Panc1 (cell line): ENCODE data around the gene PIGL.

Source experiments
- POLR2AphosphoS5 ChIP-seq: IDR thresholded peaks from 2 replicates; pipeline ENCODE4 v1.6.1; 2012; ENCODE audit warnings: mild to moderate bottlenecking, low read depth, low read length, moderate library complexity
- SIN3A ChIP-seq: IDR thresholded peaks from 2 replicates; pipeline ENCODE4 v1.6.1; 2012; ENCODE audit warnings: low read depth, mild to moderate bottlenecking, low read length, moderate library complexity, borderline replicate concordance; ENCODE audit not compliant: insufficient read depth
- TCF7L2 ChIP-seq: IDR thresholded peaks from 2 replicates; pipeline ENCODE4 v1.6.1; 2011; ENCODE audit warnings: mild to moderate bottlenecking, low read depth, low read length, inconsistent platforms
- TF ChIP-seq, protein P1 (sequence below): fragments of 450-650 bp; IDR thresholded peaks from 2 replicates; pipeline ENCODE4 v1.5.1; 2017; ENCODE audit warnings: mild to moderate bottlenecking
- TF ChIP-seq, protein P2 (sequence below), 2 experiments: IDR thresholded peaks; 2 replicates each; pipeline ENCODE4 v1.6.1; 2011 to 2012; ENCODE audit warnings: low read depth in 2 of 2, control low read depth in 1 of 2, low read length in 1 of 2, mild to moderate bottlenecking in 1 of 2, moderate library complexity in 1 of 2; ENCODE audit not compliant: insufficient read depth in 1 of 2

DNA sequence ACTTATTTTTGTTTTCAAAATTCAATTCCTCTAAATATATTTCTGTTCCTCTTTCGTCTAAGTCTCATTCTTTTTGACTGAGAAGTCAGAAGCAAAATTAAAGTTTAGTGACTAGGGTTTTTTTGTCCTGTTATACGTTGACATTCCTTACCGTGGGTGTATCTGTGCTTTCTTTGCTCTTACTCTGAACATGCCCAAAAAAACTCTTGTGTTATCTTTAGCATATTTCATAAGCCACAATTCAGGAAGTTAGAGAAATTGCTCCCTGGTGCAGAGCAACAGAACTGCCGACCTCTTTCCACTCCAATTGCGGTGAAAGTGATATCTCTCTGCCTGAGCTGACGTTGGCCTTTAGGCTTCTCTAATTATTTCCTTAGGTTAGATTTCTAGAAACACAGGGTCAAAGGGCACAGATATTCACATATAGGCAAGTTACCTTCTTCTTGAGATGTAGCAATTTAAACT, 70.6 kb downstream of the PIGL start:
- TF ChIP-seq, protein P1, sequence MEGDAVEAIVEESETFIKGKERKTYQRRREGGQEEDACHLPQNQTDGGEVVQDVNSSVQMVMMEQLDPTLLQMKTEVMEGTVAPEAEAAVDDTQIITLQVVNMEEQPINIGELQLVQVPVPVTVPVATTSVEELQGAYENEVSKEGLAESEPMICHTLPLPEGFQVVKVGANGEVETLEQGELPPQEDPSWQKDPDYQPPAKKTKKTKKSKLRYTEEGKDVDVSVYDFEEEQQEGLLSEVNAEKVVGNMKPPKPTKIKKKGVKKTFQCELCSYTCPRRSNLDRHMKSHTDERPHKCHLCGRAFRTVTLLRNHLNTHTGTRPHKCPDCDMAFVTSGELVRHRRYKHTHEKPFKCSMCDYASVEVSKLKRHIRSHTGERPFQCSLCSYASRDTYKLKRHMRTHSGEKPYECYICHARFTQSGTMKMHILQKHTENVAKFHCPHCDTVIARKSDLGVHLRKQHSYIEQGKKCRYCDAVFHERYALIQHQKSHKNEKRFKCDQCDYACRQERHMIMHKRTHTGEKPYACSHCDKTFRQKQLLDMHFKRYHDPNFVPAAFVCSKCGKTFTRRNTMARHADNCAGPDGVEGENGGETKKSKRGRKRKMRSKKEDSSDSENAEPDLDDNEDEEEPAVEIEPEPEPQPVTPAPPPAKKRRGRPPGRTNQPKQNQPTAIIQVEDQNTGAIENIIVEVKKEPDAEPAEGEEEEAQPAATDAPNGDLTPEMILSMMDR, result no peak
- TF ChIP-seq POLR2AphosphoS5 (no peak), SIN3A (no peak), TCF7L2 (no peak)
- TF ChIP-seq, protein P2, sequence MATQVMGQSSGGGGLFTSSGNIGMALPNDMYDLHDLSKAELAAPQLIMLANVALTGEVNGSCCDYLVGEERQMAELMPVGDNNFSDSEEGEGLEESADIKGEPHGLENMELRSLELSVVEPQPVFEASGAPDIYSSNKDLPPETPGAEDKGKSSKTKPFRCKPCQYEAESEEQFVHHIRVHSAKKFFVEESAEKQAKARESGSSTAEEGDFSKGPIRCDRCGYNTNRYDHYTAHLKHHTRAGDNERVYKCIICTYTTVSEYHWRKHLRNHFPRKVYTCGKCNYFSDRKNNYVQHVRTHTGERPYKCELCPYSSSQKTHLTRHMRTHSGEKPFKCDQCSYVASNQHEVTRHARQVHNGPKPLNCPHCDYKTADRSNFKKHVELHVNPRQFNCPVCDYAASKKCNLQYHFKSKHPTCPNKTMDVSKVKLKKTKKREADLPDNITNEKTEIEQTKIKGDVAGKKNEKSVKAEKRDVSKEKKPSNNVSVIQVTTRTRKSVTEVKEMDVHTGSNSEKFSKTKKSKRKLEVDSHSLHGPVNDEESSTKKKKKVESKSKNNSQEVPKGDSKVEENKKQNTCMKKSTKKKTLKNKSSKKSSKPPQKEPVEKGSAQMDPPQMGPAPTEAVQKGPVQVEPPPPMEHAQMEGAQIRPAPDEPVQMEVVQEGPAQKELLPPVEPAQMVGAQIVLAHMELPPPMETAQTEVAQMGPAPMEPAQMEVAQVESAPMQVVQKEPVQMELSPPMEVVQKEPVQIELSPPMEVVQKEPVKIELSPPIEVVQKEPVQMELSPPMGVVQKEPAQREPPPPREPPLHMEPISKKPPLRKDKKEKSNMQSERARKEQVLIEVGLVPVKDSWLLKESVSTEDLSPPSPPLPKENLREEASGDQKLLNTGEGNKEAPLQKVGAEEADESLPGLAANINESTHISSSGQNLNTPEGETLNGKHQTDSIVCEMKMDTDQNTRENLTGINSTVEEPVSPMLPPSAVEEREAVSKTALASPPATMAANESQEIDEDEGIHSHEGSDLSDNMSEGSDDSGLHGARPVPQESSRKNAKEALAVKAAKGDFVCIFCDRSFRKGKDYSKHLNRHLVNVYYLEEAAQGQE (IDR thresholded peaks at IDR 0.05; ENCODE audit: insufficient read depth in 1 of 2, low read depth in 2 of 2, low read length in 1 of 2), result no peak
